Stimulated activated CD4-positive, alpha-beta T cell treated with anti-CD3 and anti-CD28 coated beads, TNF-alpha, amount 100 ng/mL, for 48 hours (primary cell): Measurements from ENCODE around the gene GNPTG.
A peak's percentile ranks its signal among the peaks of the same experiment; 100 is the strongest.

Experiments used
- DNase-seq, 3 donors: peaks; one replicate each; pipeline ENCODE4 v3.0.0-alpha.2; 2020; ENCODE audit warnings: low read depth in 3 of 3

Gene GNPTG

GRCh38 chr16:1333854-1334700, 17.7 kb upstream of the GNPTG start:
- no peak for DNase-seq

GRCh38 chr16:1334739-1335138, 17.0 kb upstream of the GNPTG start:
- DNase-seq: no peak

DNA sequence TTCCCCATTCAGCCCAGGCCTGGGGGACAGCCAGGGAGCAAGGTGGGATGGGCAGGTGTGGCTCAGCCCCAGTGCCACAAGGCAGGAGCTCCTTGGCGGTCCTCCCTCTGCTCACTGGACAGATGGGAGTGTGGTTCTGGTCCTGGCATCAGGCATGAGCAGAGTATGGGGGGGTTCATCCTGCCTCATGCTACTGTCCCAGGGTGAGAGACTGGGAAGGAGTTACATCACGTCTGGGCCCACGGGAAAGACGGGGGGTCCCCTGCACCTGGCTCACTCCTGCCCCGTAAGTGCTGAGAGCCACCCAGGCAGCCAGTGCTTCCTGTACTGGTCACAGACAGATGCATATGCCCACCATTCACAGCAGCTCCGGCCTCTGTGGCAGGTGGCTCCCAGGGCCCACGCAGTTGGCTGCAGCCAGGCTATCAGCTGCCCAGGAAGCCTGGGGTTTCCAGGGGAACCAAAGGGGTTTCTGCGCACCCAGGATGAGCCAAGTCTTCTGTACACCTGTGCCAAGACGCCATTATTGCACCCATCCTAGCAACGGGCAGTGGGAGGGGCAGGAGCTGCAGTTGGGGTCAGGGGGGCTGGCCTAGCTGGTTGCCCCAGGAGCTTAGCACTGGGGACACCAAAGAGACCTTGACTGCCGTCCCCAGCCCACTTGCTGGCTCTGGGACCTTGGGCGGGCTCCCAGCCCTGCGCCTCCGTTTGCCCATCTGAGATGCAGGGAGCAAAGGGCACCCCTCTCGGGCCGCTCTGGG, 16.3 kb upstream of the GNPTG start:
- no peak for DNase-seq

- no peak for DNase-seq
These were observed 15.7 kb upstream of the GNPTG start for GRCh38 chr16:1335996-1336395.

DNA sequence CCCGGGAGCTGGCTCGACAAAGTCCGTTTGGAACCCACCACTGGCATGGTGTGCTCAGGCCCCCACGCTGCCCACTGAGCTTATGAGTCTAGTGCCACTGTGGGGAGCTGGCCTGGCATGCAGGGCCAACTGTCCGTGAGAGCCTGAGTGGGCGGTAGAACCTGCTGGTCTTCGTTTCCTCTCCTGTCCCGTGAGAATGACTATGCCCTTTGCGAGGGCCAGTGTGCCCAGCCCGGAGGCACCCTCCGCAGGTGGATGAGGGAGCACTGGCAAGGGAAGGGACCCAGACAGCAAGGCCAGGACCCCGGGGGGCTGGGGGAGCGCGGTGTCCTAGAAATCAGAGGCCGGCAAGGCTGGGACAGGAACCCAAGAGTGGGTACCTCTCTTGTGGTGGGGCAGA, 15.1 kb upstream of the GNPTG start:
- no peak for DNase-seq

DNA sequence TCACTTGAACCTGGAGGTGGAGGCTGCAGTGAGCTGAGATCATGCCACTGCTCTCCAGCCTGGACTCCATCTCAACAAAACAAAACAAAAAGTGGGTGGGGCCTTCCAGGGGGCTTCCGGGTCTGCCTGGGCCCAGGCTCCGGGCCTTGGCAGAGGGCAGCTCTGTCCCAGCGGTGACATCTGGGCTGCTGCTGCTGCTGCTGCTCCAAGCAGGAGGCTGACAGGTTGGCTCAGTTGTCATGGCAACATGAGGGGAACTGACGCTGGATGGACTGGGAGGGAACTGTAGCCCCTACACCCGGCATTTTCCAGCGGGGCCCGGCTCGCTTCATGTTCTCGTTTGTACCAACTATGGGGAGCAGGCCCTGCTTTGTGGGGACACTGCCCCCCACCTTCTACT, 14.2 kb upstream of the GNPTG start:
- DNase-seq: no peak

DNA sequence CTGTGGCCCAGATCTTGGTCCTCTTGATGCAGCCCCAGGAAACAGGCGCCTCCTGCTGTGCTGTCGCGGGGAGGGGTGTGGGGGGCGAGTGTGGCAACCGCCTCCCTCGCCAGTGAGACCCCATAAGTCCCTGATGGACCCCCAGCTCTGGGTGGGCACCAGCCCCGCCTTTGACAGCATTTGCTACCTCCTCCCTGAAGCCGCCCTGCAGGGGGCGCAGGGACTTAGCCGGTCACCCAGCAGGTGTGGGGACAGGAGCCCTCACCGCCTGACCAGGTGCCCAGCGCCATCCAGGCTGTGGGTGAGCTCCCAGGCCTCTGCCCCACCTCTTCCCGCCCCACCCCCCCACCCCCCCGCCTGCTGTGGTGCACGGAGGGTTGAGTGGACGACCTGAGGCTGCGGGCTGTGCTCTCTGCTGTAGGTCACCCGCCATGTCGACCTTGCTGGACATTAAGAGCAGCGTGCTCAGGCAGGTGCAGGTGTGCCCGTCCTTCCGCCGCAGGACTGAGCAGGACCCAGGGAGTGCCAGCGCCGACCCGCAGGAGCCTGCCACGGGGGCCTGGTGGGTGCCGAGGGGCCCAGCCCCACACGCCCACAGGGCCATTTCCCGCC, 13.5 kb upstream of the GNPTG start:
- DNase-seq: no peak

DNA sequence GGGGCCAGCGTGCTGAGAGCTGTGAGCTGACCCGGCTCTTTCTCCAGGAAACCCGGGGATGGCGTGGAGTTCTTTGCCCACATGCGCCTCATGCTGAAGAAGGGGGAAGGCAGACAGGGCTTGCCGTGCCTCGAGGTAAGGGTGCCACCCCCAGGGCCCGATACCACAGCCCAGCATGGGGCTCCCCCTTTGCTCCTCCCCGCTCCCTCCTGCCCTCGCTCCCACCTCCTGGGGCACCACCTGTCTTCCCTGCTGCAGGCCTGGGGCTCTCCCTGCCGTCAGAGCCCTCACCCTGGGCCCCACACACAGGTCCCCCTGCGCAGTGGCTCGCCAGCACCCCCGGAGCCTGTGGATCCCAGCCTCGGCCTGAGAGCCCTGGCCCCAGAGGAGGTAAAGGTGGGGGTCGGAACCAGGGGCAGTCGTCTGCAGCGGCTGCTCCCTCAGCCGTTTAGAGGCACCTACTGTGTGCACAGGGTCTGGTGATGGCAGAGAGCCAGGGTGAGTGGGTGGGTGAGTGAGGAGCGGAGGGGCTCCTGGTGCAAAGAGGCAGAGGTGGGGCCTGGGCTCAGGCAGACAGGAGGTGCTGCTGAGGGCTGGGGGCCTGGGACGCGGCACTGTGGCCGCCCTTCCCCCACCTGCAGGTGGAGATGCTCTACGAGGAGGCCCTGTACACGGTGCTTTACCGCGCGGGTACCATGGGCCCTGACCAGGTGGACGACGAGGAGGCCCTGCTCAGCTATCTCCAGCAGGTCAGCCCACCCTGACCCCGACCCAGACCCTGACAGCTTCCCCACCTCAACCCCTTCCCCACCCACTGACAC, 12.7 kb upstream of the GNPTG start:
- DNase-seq: no peak

GRCh38 chr16:1340730-1341494, 10.8 kb upstream of the GNPTG start:
- DNase-seq: no peak

- no peak for DNase-seq
These were observed 10.0 kb upstream of the GNPTG start for GRCh38 chr16:1341495-1342420.

GRCh38 chr16:1342526-1343427, 9.0 kb upstream of the GNPTG start:
- DNase-seq: peak; percentile 77 to 93 (median 91)

DNA sequence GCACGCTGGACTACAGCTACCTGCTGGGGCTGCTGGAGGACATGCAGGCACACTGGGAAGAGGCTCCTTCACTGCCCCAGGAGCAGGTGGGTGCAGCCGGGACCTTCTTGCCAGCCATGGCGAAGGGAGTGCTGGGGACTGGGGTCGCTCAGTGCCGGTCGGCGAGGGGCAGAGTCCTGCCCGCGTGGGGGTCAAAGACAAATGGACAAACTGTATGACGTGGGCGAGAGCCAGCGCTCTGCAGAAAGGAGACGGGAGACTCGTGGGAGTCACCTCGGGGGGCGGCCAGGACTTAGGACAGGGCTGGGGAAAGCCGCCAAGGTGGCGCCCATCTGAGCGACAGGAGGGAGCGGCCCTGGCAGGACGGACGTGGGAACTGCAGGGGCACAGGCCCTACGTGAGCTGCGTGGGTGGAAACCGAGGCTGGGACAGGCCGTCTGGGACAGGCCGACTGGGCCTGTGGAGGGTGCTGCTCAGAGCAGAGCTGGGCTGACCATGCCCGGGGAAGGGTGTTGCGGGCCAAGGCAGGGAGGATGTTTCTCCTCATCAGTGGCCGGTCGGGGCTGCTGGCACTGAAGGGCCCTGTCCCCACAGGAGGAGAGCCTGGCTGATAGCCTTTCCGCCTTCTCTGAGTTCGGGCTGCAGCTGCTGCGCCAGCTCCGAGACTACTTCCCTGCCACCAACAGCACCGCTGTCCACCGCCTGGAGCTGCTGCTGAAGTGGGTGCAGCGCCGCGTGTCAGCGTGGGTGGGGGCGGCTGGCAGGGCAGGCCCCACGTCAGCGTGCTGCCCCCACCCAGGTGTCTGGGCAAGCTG, 8.1 kb upstream of the GNPTG start:
- DNase-seq: no peak

- no peak for DNase-seq
These were observed 7.2 kb upstream of the GNPTG start for GRCh38 chr16:1344499-1344898.

DNA sequence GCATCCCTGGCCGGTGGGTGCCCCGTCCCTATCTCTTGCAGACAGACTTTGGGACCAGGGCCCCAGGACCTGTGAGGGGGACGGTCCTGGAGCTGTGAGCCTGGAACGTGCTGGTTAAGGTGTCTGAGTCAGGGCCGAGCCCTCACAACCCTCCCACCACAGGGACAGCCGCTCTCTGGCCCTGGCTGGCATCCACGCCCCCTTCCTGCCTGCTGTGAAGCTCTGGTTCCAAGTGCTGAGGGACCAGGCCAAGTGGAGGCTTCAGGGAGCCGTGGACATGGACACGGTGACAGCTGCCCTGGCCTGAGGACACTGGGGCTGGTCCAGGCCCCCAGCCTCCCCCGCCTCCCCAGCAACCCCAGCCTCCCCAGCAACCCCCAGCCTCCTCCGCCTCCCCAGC, 6.6 kb upstream of the GNPTG start:
- no peak for DNase-seq

DNA sequence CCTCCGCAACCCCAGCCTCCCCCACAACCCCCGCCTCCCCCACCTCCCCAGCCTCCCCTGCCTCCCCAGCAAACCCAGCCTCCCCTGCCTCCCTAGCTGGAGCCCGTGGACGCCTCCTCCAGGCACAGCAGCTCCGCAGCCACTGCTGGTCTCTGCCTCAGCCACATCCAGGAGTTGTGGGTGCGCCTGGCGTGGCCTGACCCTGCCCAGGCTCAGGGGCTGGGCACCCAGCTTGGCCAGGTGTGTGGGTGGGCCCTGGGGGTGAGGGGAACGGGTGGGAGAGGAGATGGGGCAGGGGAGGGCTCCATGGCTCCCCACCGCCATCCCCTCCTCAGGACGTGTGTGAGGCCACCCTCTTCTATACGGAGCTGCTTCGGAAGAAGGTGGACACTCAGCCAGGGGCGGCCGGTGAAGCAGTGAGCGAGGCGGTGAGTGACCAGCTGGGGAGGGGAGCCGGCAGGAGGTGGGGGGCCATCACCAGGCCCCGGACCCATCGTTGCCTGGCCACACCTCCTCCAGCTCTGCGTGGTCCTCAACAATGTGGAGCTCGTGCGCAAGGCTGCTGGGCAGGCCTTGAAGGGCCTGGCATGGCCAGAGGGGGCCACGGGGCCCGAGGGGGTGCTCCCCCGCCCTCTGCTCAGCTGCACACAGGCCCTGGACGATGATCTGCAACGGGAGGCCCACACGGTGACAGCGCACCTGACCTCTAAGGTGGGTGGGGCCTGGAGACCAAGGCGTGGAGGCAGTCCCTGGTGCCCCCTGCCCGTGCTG, 5.9 kb upstream of the GNPTG start:
- DNase-seq: no peak

GRCh38 chr16:1346422-1347285, 5.1 kb upstream of the GNPTG start:
- DNase-seq: no peak
